PC-9 (cell line): Measurements from ENCODE around the gene SMDT1.

ENCODE experiments used
- EZH2 ChIP-seq: fragments of 200-600 bp; sonication (generic); IDR thresholded peaks from 2 replicates; pipeline ENCODE4 v1.8.0; 2017; ENCODE audit warnings: antibody characterized with exemption, low read depth
- TF ChIP-seq, protein P1 (sequence below): fragments of 200-600 bp; sonication (generic); conservative IDR thresholded peaks from 2 replicates; pipeline ENCODE4 v1.6.1; 2017; ENCODE audit warnings: mixed run types, antibody characterized with exemption, mild to moderate bottlenecking, moderate library complexity

GRCh38 chr22:42086051-42086450, 6.6 kb downstream of the SMDT1 start:
- TF ChIP-seq, protein P1, sequence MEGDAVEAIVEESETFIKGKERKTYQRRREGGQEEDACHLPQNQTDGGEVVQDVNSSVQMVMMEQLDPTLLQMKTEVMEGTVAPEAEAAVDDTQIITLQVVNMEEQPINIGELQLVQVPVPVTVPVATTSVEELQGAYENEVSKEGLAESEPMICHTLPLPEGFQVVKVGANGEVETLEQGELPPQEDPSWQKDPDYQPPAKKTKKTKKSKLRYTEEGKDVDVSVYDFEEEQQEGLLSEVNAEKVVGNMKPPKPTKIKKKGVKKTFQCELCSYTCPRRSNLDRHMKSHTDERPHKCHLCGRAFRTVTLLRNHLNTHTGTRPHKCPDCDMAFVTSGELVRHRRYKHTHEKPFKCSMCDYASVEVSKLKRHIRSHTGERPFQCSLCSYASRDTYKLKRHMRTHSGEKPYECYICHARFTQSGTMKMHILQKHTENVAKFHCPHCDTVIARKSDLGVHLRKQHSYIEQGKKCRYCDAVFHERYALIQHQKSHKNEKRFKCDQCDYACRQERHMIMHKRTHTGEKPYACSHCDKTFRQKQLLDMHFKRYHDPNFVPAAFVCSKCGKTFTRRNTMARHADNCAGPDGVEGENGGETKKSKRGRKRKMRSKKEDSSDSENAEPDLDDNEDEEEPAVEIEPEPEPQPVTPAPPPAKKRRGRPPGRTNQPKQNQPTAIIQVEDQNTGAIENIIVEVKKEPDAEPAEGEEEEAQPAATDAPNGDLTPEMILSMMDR, result no peak
- TF ChIP-seq EZH2, result no peak
